Stimulated activated CD8-positive, alpha-beta memory T cell treated with anti-CD3 and anti-CD28 coated beads, Interleukin-2, amount 100 ng/mL, for 1 hour (primary cell): ENCODE measurements around the gene CHST2.

Source experiments
- DNase-seq, 2 donors: peaks; one replicate each; pipeline ENCODE4 v3.0.0-alpha.2; 2020; ENCODE audit warnings: low read depth in 2 of 2

Gene CHST2

DNA sequence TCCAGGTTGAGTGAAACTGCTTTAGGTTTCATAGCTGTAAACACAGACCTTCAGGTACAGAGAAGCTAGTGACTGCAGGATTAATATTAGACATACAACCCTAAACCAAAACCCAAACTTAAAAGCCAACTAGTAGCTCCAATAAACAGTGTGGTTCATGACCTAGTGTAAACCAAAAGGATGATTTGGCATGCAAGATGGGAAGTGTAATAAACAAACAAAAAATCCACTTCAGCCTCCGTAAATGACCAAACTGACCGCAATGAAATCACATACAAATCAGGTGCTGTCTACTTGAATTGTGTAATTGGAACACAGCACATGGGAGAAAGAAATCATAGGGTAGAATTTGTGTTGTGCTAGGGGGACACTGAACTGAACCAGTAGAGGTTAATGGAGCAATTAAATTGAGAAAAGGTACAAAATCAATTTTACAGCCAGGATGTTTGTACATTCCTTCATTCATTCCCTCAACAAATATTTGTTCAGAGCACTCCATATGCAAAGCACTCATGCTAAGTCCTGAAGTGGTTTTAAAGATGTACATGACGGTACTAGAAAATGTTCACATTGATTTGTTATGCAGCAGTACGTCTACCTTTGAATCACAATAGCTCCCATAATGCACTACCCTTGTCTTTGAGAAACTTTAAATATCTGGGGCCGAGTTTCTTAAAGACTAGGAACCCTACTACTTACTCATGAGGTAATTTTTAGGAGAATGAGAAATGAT, 21.4 kb upstream of the CHST2 start:
- no peak for DNase-seq

DNA sequence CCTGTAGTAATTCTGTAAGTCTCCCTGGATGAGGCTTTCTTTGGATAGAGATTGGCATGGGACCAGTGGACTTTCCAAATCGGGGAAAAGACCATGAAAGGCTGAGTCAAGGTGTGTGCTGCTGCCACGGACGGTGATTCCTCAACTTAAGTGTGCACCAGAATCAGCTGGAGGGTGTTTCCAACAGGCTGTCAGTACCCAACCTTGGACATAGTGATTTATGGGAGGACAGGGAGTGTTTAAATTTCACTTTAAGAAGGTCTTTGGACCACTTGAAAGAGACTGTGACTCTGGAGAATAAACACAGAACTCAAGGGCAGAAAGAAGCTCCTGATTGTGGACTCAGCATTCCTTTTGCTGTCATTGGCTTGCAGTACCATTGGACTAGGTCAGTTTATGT, 20.4 kb upstream of the CHST2 start:
- no peak for DNase-seq

DNA sequence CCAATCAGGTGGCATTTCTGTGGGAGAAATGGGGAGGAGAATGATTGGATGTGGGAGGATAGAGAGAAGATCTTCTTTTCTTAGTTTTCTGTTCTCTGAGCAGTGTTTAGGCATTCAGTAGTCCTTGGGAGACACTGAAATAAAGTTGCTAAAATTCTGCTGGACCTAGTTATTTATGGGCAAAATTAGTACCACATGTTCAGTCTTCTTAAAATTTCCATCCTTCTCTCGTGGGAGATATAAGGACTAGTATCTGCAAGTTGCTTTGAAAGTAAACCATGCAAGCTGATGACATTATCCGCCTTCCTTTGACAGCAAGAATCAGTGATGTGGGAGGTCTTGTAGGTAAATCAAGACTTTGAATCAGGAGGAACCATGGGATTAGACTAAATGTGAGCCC, 19.9 kb upstream of the CHST2 start:
- DNase-seq = no peak

DNA sequence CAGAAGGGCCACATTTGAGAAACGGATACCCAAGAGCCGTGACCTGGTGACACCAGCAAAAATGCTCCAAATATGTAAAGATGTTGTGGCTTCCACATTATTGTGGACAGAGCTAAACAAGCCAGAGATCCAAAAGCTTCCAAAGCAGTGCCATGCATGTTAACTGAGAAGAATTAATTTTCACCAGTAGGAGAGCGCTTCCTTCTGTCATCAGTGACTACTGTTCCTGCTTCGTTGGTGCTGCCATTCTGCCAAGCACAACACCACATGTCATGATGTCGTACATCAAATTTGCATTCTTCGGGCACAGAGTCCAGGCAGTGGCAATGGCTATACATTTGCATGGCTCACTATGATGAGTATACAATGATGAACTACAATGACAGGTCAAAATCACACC, 19.1 kb upstream of the CHST2 start:
- no peak for DNase-seq

DNA sequence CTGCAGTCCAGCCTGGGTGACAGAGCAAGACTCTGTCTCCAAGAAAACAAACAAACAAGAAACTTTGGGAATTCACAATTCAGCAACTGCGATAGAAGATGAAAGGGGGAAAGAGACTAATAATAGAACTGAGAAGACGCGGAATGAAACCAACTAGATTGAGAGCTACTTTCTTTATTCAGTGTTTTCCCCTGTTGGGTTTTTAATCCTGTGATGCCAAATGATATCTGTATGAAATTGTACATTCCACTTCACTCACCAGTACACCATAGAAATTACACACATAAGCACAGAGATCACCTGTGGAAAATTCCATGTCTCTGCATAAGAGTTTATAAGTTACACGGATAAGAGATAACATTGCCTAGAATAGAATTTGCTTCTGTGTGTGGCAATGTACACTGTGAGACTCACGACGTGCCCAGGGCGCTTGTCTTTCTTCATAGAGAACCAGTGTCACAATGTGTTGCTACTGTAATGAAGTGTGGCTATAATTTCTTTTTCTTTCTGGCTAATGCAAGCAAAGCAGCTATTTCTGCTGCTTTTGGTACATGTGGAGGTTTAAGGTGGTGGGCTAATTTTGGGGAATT, 17.7 kb upstream of the CHST2 start:
- no peak for DNase-seq

DNA sequence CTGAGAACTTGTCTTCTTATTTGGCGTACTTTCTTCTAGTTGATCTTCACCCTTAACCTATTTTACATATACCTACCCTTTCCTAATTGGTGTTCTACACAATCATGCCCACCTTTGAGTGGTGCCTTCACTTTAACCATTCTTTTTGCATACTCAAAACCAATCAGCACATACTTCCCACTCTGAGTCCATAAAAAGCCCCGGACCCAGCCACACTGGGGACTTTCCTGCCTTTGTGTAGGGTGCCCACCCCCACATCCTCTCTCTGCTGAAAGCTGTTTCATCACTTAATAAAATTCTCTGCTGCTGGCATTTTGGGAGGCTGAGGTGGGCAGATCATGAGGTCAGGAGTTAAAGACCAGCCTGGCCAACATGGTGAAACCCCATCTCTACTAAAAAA, 15.9 kb upstream of the CHST2 start:
- no peak for DNase-seq

DNA sequence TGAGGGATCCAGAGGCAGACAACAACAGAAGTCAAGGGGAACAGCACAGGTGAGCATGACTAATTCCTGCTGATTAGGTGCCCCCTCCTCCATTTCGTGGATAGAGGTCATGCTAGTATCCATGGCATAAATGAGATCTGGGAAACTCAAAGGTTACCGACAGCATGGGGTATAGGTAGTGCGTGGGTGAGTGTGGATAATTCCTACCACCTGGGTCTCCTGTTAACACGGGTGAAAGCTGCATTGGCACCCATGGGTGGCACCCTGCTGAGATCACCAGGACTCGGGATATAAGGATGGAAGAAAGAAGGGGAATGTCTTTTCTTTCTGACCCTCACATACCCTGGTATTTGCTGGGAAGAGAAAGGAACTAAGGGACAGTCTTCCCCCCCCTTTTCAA, 14.4 kb upstream of the CHST2 start:
- DNase-seq = no peak

DNA sequence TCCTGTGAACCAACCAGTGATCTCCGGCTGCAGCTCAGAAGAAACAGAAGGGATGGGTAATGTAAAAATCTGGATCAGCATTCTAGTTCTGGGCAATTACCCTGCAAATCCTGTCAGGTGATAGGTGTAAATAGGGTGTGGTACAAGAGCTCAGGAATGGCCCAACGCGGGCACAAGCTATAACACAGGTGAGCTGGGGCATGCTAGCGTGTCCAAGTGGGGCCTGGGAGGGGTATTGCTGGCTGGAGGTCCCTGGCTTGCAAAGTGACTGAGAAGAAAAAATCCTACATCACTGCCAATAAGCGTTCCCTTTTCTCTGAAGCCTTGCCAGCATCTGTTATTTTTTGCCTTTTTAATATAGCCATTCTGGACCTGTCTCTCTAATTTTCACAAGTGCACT, 9.7 kb upstream of the CHST2 start:
- DNase-seq = no peak

DNA sequence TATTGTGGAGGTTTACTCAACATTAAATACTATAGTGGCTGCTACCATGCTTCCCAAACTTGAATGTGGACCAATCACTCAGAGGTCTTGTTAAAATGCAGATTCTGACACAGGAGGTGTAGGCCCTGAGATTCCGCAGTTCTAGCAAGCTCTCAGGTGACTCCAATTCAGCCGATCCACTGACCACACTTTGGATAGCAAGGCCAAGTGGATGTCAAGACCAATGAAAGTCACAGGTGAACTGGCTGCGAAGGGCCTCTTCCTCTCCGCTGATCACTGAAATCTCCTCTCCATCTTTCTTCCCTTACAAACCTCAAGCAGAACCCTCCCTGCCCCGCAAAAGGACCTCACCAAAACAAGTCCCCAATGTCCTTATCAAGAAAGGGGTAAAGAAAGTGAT, 9.2 kb upstream of the CHST2 start:
- no peak for DNase-seq

DNA sequence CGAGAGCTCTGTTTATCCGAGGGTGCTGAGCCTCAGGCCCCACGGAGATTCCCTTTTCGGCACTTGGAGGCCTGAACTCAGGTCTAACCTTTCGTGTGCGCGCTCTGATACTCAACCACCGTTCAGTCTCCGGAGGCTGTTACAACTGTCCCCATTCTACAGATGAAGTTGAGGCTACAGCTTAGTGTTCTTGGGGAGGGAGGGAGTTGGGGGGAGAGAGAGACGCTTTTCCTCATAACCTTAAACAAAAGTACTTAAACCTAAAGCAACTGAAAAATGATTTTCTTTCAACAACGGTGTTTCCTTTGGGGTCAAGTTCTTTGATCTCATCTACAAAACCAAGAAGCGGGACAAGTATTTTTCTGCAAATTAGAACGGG, 952 bp upstream of the CHST2 start:
- no peak for DNase-seq

DNA sequence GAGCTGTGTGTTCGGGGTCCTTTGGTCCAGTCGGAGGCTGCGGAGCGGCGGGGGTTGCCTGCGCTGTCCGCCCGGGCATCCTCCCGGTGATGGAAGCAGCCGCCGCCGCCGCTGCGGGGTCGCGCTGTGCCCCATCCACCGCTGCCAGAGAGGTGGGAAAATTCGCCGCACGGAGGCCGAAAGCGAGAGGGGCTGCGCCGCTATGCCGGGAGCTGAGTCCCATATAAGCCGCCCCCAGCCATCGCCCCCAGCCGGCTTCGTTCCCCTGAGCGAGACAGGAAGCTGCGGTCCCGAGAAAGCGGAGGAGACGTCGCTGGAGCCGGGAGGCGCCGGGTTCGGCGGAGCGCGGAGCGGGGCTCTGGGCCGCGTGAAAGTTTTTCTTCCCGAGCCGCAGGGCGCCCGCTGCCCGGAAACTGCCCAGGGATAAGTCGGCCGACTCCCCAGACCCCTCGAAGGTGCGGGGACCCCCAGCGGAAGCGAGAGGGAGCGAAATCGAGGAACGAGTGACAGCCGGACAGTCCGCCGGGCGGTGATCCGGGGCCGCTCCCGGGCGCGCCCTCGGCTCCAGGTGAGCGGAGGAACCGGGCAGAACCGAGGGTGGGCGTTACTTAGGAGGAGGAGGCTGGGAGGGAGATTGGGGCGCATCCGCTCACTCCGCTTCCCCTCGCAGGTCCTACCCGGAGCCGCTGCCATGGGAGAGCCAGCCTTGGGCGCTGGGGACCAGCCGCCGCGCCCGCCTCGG, 574 bp downstream of the CHST2 start:
- DNase-seq = peak; percentile 9

DNA sequence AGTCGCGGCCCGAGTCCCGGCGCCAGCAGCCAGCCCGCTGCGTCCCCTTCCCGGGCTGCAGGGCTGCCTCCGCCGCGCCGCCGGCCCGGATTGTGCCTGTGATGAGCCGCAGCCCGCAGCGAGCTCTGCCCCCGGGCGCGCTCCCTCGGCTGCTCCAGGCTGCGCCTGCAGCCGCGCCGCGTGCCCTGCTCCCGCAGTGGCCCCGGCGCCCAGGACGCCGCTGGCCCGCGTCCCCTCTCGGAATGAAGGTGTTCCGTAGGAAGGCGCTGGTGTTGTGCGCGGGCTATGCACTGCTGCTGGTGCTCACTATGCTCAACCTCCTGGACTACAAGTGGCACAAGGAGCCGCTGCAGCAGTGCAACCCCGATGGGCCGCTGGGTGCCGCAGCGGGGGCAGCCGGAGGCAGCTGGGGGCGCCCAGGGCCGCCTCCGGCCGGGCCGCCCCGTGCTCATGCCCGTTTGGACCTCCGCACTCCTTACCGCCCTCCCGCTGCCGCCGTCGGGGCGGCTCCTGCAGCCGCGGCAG, 1.2 kb downstream of the CHST2 start:
- DNase-seq = peak in 1 of 2 donors; percentile 9

DNA sequence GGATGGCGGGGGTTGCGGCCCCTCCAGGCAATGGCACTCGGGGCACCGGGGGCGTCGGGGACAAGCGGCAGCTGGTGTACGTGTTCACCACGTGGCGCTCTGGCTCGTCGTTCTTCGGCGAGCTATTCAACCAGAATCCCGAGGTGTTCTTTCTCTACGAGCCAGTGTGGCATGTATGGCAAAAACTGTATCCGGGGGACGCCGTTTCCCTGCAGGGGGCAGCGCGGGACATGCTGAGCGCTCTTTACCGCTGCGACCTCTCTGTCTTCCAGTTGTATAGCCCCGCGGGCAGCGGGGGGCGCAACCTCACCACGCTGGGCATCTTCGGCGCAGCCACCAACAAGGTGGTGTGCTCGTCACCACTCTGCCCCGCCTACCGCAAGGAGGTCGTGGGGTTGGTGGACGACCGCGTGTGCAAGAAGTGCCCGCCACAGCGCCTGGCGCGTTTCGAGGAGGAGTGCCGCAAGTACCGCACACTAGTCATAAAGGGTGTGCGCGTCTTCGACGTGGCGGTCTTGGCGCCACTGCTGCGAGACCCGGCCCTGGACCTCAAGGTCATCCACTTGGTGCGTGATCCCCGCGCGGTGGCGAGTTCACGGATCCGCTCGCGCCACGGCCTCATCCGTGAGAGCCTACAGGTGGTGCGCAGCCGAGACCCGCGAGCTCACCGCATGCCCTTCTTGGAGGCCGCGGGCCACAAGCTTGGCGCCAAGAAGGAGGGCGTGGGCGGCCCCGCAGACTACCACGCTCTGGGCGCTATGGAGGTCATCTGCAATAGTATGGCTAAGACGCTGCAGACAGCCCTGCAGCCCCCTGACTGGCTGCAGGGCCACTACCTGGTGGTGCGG, 1.9 kb downstream of the CHST2 start:
- peak; percentile 44 to 47 for DNase-seq

DNA sequence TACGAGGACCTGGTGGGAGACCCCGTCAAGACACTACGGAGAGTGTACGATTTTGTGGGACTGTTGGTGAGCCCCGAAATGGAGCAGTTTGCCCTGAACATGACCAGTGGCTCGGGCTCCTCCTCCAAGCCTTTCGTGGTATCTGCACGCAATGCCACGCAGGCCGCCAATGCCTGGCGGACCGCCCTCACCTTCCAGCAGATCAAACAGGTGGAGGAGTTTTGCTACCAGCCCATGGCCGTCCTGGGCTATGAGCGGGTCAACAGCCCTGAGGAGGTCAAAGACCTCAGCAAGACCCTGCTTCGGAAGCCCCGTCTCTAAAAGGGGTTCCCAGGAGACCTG, 2.5 kb downstream of the CHST2 start:
- no peak for DNase-seq

DNA sequence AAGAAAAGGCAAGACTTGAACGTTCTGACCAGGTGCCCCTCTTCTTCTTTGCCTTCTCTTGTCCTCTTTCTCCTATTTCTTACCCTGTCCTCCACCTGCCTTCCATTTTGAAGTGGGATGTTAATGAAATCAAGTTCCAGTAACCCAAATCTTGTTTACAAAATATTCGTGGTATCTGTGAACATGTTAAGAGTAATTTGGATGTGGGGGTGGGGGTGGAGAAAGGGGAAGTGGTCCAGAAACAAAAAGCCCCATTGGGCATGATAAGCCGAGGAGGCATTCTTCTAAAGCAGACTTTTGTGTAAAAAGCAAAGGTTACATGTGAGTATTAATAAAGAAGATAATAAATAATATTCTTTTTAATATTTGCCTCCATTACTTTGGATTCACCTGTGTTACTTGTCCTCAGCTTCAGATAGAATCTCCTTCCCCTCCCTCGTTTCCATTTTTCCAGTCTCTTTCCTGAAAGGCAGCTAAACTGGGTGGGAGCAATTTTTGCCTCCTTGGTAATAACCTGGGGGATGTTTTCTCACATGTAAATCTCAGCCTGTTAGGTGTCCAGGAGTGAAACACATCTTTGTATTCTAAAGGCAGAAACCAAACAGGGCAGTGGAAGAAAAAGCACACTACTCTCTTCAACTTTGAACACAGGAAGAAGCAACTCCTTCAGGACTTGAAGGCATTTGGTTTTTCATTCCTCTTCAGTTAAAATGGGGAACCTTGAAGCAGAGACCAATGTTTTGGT, 3.2 kb downstream of the CHST2 start:
- no peak for DNase-seq

DNA sequence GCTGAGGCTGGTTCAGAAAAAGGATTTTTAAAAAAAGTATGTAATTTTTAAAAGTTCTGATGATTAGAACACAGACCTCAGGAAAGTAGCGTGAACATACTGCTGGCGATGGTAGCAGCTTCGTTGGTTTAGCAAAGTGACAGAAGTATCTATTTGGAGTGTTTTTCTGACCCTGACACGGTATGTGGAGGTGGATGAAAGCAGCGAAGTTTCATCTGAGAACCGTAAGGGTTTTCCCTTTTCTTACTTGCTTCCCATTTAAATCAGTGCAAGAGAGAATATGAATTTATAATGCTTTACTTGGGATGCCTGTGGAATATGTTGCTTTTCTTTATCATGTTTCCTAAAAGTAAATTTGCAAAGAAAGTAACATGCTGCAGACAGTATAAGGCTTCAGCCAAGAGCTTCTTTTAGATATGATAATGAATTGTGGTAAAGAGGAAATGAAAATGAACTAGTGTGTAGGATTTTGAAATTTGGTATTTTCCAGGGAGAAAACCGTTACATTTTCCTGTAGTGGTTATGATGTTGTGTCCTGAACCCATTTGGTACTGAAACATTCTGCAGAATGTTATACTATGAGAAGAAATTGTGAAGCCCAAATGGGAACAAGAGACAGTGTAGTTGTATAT, 3.9 kb downstream of the CHST2 start:
- no peak for DNase-seq

DNA sequence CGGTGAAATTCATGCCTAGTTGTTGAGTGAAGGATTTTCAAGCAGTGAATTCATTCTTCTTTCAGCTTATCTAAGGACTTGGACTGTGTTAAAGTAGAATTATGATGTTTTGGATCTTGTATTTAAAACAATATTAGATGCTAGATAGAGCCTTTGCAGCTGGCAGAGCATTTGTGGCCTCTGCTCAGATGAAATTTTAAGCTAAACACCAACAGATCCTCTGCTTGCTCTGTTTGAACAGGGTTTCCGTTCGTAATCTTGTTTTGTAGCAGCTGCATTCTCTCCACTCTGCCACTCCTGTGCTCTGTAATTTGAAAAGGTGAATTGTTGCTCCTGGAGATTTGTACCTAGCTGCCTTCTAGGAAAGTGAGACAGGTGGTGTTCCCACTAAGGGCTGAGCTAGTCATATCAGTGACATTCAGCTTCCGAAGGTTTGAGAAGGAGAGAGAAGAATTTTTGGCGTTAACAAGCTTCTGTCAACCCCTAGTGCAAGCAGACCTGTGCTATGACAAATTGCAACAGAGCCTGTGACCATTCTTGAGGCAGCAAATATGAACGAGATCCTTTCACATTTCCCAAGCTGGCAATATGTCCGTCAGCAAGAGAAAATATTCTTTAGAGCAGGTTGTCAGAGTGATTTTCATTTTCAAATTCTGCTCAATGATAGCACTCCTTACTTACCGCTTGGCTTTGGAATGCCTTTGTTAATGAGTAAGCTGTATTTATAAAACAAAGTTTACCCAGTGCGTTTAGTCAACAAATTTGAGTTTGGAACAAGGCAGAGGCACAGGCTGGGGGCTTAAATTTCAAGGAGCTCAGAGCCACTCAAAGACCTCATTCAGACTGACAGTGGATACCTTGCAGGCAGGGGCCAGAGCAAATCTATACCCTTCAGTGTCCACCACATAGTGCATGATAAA, 5.3 kb downstream of the CHST2 start:
- DNase-seq = no peak

DNA sequence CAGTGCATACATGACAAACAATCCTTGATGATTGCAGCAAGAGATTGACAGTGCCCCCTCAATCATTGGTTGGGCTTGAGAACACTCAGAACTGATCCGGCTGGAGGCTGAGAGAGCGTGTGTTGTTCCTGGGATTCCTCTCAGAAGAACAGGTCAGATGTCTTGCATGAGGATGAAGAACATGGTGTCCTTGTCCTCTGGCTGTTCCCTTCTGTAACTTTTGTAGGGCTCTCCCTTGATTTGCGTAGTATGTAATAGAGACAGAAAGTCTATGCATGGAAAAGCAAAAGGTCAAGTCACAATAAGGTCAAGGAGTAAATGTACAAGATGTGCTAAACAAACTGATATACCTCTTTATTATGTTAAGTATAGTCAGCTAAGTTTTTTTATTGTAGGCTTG, 8.2 kb downstream of the CHST2 start:
- DNase-seq = no peak

DNA sequence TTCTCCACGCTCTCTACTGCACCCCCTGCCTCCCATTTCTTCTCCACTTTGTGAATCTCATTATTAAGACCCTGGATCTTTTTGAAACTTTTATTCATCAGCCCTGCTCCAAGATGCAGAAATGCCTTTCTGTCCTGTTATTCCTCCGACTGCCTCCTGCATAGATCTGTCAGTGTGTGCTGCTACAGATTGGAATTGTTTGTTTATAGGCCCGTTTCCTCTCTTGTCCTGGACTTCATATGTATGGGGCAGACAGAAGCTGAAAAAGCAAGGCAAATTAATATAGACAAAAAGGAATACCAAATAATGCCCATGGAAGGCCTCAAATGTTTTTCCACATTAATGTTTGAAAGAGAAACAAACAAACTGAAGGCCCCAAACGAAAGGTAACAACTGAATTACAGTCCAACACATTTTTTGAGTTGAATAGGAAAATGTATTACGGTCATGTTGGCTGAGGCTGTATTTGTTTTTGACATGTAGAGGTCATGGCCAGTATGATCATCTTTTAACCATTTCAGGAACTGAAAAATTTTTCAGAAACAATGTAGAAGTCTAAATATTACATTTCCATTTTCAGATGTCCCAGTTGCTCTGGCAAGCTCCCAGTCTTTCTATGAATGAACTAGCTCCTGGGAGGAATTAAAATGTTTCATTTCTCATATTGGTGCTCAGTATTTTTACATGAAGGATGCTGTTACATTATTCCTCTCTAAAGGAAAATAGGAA, 8.8 kb downstream of the CHST2 start:
- no peak for DNase-seq
